ENCODE measurements around the gene KLKB1.

KLKB1 gene

GRCh38 chr4:186221624-186222023 is 5.7 kb upstream of the KLKB1 start:
- no peak for TF ChIP-seq CTCF (conservative IDR thresholded peaks at IDR 0.05; ENCODE audit: control insufficient read depth, insufficient read depth, low read depth, low read length)
- no peak overlapping the region for H3K4me3 ChIP-seq (ENCODE audit: control insufficient read depth, low read depth, low read length)
- no peak for DNase-seq (ENCODE audit: low read depth)

- no peak for DNase-seq (ENCODE audit: low read depth)
- no peak for TF ChIP-seq CTCF (conservative IDR thresholded peaks at IDR 0.05; ENCODE audit: control insufficient read depth, insufficient read depth, low read depth, low read length)
- no peak overlapping the region for H3K4me3 ChIP-seq (ENCODE audit: control insufficient read depth, low read depth, low read length)
Measured at GRCh38 chr4:186225848-186226247, 1.5 kb upstream of the KLKB1 start.

- no peak for DNase-seq (ENCODE audit: low read depth)
- TF ChIP-seq CTCF (conservative IDR thresholded peaks at IDR 0.05; ENCODE audit: control insufficient read depth, insufficient read depth, low read depth, low read length), result no peak
- no peak overlapping the region for H3K4me3 ChIP-seq (ENCODE audit: control insufficient read depth, low read depth, low read length)
Measured at GRCh38 chr4:186226521-186227189, 652 bp upstream of the KLKB1 start.

- TF ChIP-seq CTCF (conservative IDR thresholded peaks at IDR 0.05; ENCODE audit: control insufficient read depth, insufficient read depth, low read depth, low read length), result no peak
- no peak overlapping the region for H3K4me3 ChIP-seq (ENCODE audit: control insufficient read depth, low read depth, low read length)
- no peak for DNase-seq (ENCODE audit: low read depth)
Measured at GRCh38 chr4:186227744-186228513, 622 bp downstream of the KLKB1 start.

GRCh38 chr4:186228514-186228894 is 1.2 kb downstream of the KLKB1 start:
- no peak for TF ChIP-seq CTCF (conservative IDR thresholded peaks at IDR 0.05; ENCODE audit: control insufficient read depth, insufficient read depth, low read depth, low read length)
- no peak for DNase-seq (ENCODE audit: low read depth)
- H3K4me3 ChIP-seq (ENCODE audit: control insufficient read depth, low read depth, low read length), result no peak overlapping the region

- DNase-seq (ENCODE audit: low read depth), result no peak
- H3K4me3 ChIP-seq (ENCODE audit: control insufficient read depth, low read depth, low read length), result no peak overlapping the region
- no peak for TF ChIP-seq CTCF (conservative IDR thresholded peaks at IDR 0.05; ENCODE audit: control insufficient read depth, insufficient read depth, low read depth, low read length)
Measured at GRCh38 chr4:186234367-186234766, 7.1 kb downstream of the KLKB1 start.

Data from fibroblast of mammary gland (primary cell).